Activated T-helper 1 cell treated with anti-CD3 and anti-CD28 coated beads, Interleukin-12 subunit alpha, Interleukin-12 subunit beta, Interleukin-2, Interleukin-4 antibody, amounts not matched to agents 30 ng/mL and 10 ng/mL and 1 ng/mL, durations not matched to agents 14 hours and 24 hours and 36 hours (primary cell): Measurements from ENCODE around the gene DDX1. TPM values are rescaled to one million over a fixed set of nuclear protein-coding genes. Genes with fewer than 3 reads are reported as not detected.

Experiments
- DNase-seq: peaks from one replicate; pipeline ENCODE4 v3.0.0; 2021; ENCODE audit warnings: low spot score
- H3K27ac Mint-ChIP-seq: one replicate; pipeline ENCODE4 v1.8.0; 2021; ENCODE audit warnings: mild to moderate bottlenecking, mixed read lengths
- H3K27me3 Mint-ChIP-seq: one replicate; pipeline ENCODE4 v1.8.0; 2022; ENCODE audit warnings: mild to moderate bottlenecking, moderate library complexity, mixed read lengths; ENCODE audit not compliant: insufficient read depth
- H3K36me3 Mint-ChIP-seq: one replicate; pipeline ENCODE4 v1.8.0; 2021; ENCODE audit warnings: low read depth, mixed read lengths
- H3K4me1 Mint-ChIP-seq: one replicate; pipeline ENCODE4 v1.8.0; 2021; ENCODE audit warnings: low read depth, mixed read lengths
- H3K4me3 Mint-ChIP-seq: one replicate; pipeline ENCODE4 v1.8.0; 2021; ENCODE audit warnings: mild to moderate bottlenecking, moderate library complexity, mixed read lengths
- H3K9me3 Mint-ChIP-seq: one replicate; pipeline ENCODE4 v1.8.0; 2021; ENCODE audit warnings: mixed read lengths
- intact Hi-C: fragments of 100-400 bp; cut with micrococcal nuclease; formaldehyde crosslinking; loops from one replicate; pipeline ENCODE4 v1.15.1; 2024
- total RNA-seq: library from RNA; stranded (reverse); gene quantifications from 2 replicates; pipeline ENCODE4 v1.2.3, GENCODE V29; 2022

The DDX1 gene
- total RNA-seq, 1 donor from 2014 or later = 104 TPM

- Mint-ChIP-seq H3K4me1 (no peaks in the 10 kb centered on the region), H3K9me3 (no peaks in the 10 kb centered on the region), H3K36me3 (no peaks in the 10 kb centered on the region), H3K27me3 (peaks cover 4% of the 10 kb centered on the region), H3K4me3 (no peak overlapping the region), H3K27ac (no peak overlapping the region)
- intact Hi-C loops = no loop called here
- no peak for DNase-seq
These were observed 63.0 kb downstream of the DDX1 start for GRCh38 chr2:15654727-15655073.

- no peaks in the 10 kb centered on the region for H3K9me3 Mint-ChIP-seq
- peaks cover 4% of the 10 kb centered on the region for H3K27me3 Mint-ChIP-seq
- no peaks in the 10 kb centered on the region for H3K4me1 Mint-ChIP-seq
- DNase-seq = no peak
- intact Hi-C loops = no loop called here
- no peaks in the 10 kb centered on the region for H3K36me3 Mint-ChIP-seq
- no peak overlapping the region for H3K4me3 Mint-ChIP-seq
- no peak overlapping the region for H3K27ac Mint-ChIP-seq
These were observed 63.6 kb downstream of the DDX1 start for GRCh38 chr2:15655123-15655887.

GRCh38 chr2:15656090-15656489 is 64.4 kb downstream of the DDX1 start:
- no peaks in the 10 kb centered on the region for H3K4me1 Mint-ChIP-seq
- H3K27me3 Mint-ChIP-seq = peaks cover 4% of the 10 kb centered on the region
- intact Hi-C loops = no loop called here
- H3K9me3 Mint-ChIP-seq = no peaks in the 10 kb centered on the region
- no peak for DNase-seq
- H3K27ac Mint-ChIP-seq = no peak overlapping the region
- no peaks in the 10 kb centered on the region for H3K36me3 Mint-ChIP-seq
- H3K4me3 Mint-ChIP-seq = no peak overlapping the region

- Mint-ChIP-seq H3K36me3 (no peaks in the 10 kb centered on the region), H3K9me3 (no peaks in the 10 kb centered on the region), H3K4me3 (no peak overlapping the region), H3K4me1 (no peaks in the 10 kb centered on the region), H3K27me3 (peaks cover 2% of the 10 kb centered on the region), H3K27ac (no peak overlapping the region)
- DNase-seq = no peak
- intact Hi-C loops = no loop called here
These were observed 66.1 kb downstream of the DDX1 start for GRCh38 chr2:15657759-15658158.

GRCh38 chr2:15658911-15659310 is 67.2 kb downstream of the DDX1 start:
- Mint-ChIP-seq H3K36me3 (no peaks in the 10 kb centered on the region), H3K9me3 (no peaks in the 10 kb centered on the region), H3K4me3 (no peak overlapping the region), H3K27ac (no peak overlapping the region), H3K4me1 (no peaks in the 10 kb centered on the region), H3K27me3 (peaks cover 2% of the 10 kb centered on the region)
- no peak for DNase-seq
- intact Hi-C loops = no loop called here

- no peak for DNase-seq
- no peak overlapping the region for H3K27ac Mint-ChIP-seq
- no peaks in the 10 kb centered on the region for H3K9me3 Mint-ChIP-seq
- no peaks in the 10 kb centered on the region for H3K4me1 Mint-ChIP-seq
- H3K27me3 Mint-ChIP-seq = peaks cover 2% of the 10 kb centered on the region
- intact Hi-C loops = no loop called here
- H3K4me3 Mint-ChIP-seq = no peak overlapping the region
- H3K36me3 Mint-ChIP-seq = no peaks in the 10 kb centered on the region
These were observed 69.0 kb downstream of the DDX1 start for GRCh38 chr2:15660491-15661294.

- DNase-seq = no peak
- H3K9me3 Mint-ChIP-seq = no peaks in the 10 kb centered on the region
- intact Hi-C loops = no loop called here
- H3K4me1 Mint-ChIP-seq = no peaks in the 10 kb centered on the region
- no peak overlapping the region for H3K27ac Mint-ChIP-seq
- no peak overlapping the region for H3K4me3 Mint-ChIP-seq
- no peaks in the 10 kb centered on the region for H3K36me3 Mint-ChIP-seq
- peaks cover 2% of the 10 kb centered on the region for H3K27me3 Mint-ChIP-seq
These were observed 69.6 kb downstream of the DDX1 start for GRCh38 chr2:15661295-15661569.

GRCh38 chr2:15662026-15662425 is 70.4 kb downstream of the DDX1 start:
- Mint-ChIP-seq H3K4me1 (no peaks in the 10 kb centered on the region), H3K27ac (no peak overlapping the region), H3K27me3 (peaks cover 2% of the 10 kb centered on the region), H3K4me3 (no peak overlapping the region), H3K9me3 (no peaks in the 10 kb centered on the region), H3K36me3 (no peaks in the 10 kb centered on the region)
- intact Hi-C loops = no loop called here
- no peak for DNase-seq

GRCh38 chr2:15662579-15662978 is 70.9 kb downstream of the DDX1 start:
- Mint-ChIP-seq H3K4me3 (no peak overlapping the region), H3K4me1 (no peaks in the 10 kb centered on the region), H3K36me3 (no peaks in the 10 kb centered on the region), H3K27me3 (peaks cover 2% of the 10 kb centered on the region), H3K27ac (no peak overlapping the region), H3K9me3 (no peaks in the 10 kb centered on the region)
- intact Hi-C loops = no loop called here
- no peak for DNase-seq

GRCh38 chr2:15663802-15664201 is 72.1 kb downstream of the DDX1 start:
- intact Hi-C loops = no loop called here
- H3K4me3 Mint-ChIP-seq = no peak overlapping the region
- H3K9me3 Mint-ChIP-seq = no peaks in the 10 kb centered on the region
- H3K4me1 Mint-ChIP-seq = no peaks in the 10 kb centered on the region
- H3K36me3 Mint-ChIP-seq = no peaks in the 10 kb centered on the region
- H3K27ac Mint-ChIP-seq = no peak overlapping the region
- no peak for DNase-seq
- peaks cover 2% of the 10 kb centered on the region for H3K27me3 Mint-ChIP-seq

- H3K9me3 Mint-ChIP-seq = no peaks in the 10 kb centered on the region
- no peak for DNase-seq
- H3K4me3 Mint-ChIP-seq = no peak overlapping the region
- no peak overlapping the region for H3K27ac Mint-ChIP-seq
- intact Hi-C loops = no loop called here
- no peaks in the 10 kb centered on the region for H3K27me3 Mint-ChIP-seq
- H3K4me1 Mint-ChIP-seq = no peaks in the 10 kb centered on the region
- H3K36me3 Mint-ChIP-seq = no peaks in the 10 kb centered on the region
These were observed 72.8 kb downstream of the DDX1 start for GRCh38 chr2:15664273-15665066.

GRCh38 chr2:15665067-15665942 is 73.6 kb downstream of the DDX1 start:
- intact Hi-C loops = no loop called here
- Mint-ChIP-seq H3K27ac (no peak overlapping the region), H3K4me3 (no peak overlapping the region), H3K36me3 (no peaks in the 10 kb centered on the region), H3K9me3 (no peaks in the 10 kb centered on the region), H3K27me3 (no peaks in the 10 kb centered on the region), H3K4me1 (no peaks in the 10 kb centered on the region)
- DNase-seq = no peak
